CD8-positive, alpha-beta memory T cell (primary cell): ENCODE results near the gene GTF2IRD1. TPM values are rescaled to one million over a fixed set of nuclear protein-coding genes. Genes with fewer than 3 reads are reported as not detected.
A peak's percentile ranks its signal among the peaks of the same experiment; 100 is the strongest.

Experiments
- CTCF ChIA-PET: fragments of 350-600 bp; sonication (Branson Sonifier 250); formaldehyde crosslinking; loops from one replicate; lab custom pipeline; 2021; ENCODE audit warnings: antibody characterized with exemption; lab: Charles Lee
- POLR2A ChIA-PET: fragments of 350-600 bp; sonication (Branson Sonifier 250); formaldehyde crosslinking; loops from one replicate; lab custom pipeline; 2021; ENCODE audit warnings: antibody characterized with exemption; lab: Charles Lee
- DNase-seq, 5 donors: peaks; one replicate each; pipeline versions ENCODE4 v3.0.0 to v3.0.0-alpha.2; 2020 to 2022; ENCODE audit warnings: mixed read lengths in 1 of 5
- H3K27ac ChIP-seq: one replicate; pipeline ENCODE4 v1.7.0; 2013; ENCODE audit warnings: low read depth, mild to moderate bottlenecking, low read length, moderate library complexity
- H3K27me3 ChIP-seq: 2 replicates; pipeline ENCODE4 v1.7.0; 2013; ENCODE audit warnings: low read length, mild to moderate bottlenecking; ENCODE audit not compliant: insufficient read depth, poor library complexity, severe bottlenecking
- H3K36me3 ChIP-seq: 2 replicates; pipeline ENCODE4 v1.7.0; 2013; ENCODE audit warnings: mild to moderate bottlenecking, low read length, moderate library complexity; ENCODE audit not compliant: insufficient read depth
- H3K4me1 ChIP-seq: 2 replicates; pipeline ENCODE4 v1.7.0; 2013; ENCODE audit warnings: mild to moderate bottlenecking, low read length, moderate library complexity; ENCODE audit not compliant: insufficient read depth
- H3K4me3 ChIP-seq: 2 replicates; pipeline ENCODE4 v1.7.0; 2013; ENCODE audit warnings: mild to moderate bottlenecking, low read length
- H3K9me3 ChIP-seq: 2 replicates; pipeline ENCODE4 v1.7.0; 2013; ENCODE audit warnings: mild to moderate bottlenecking, low read length
- H3K27ac Mint-ChIP-seq, 8 donors: one replicate each; pipeline ENCODE4 v1.8.0; 2020 to 2021; ENCODE audit warnings: mixed read lengths in 8 of 8, mild to moderate bottlenecking in 6 of 8, inconsistent platforms in 3 of 8, moderate library complexity in 3 of 8
- H3K27me3 Mint-ChIP-seq, 2 donors: one replicate each; pipeline ENCODE4 v1.8.0; 2020 to 2021; ENCODE audit warnings: mixed read lengths in 2 of 2, mild to moderate bottlenecking in 1 of 2, moderate library complexity in 1 of 2
- H3K36me3 Mint-ChIP-seq, 3 donors: one replicate each; pipeline ENCODE4 v1.8.0; 2020 to 2021; ENCODE audit warnings: mixed read lengths in 3 of 3, inconsistent platforms in 1 of 3, mild to moderate bottlenecking in 1 of 3
- H3K4me1 Mint-ChIP-seq, 3 donors: one replicate each; pipeline ENCODE4 v1.8.0; 2020 to 2021; ENCODE audit warnings: mixed read lengths in 3 of 3, inconsistent platforms in 1 of 3, mild to moderate bottlenecking in 1 of 3
- H3K4me3 Mint-ChIP-seq, 7 donors: one replicate each; pipeline ENCODE4 v1.8.0; 2020 to 2021; ENCODE audit warnings: mixed read lengths in 7 of 7, mild to moderate bottlenecking in 6 of 7, moderate library complexity in 4 of 7, inconsistent platforms in 2 of 7
- H3K9me3 Mint-ChIP-seq, 5 donors: one replicate each; pipeline ENCODE4 v1.8.0; 2020 to 2022; ENCODE audit warnings: mixed read lengths in 5 of 5, mild to moderate bottlenecking in 3 of 5, moderate library complexity in 2 of 5, inconsistent platforms in 1 of 5
- polyA plus RNA-seq: library from polyadenylated mRNA; unstranded; fragments of 300-500 nt; fragmentation: Illumina TruSeq; gene quantifications from one replicate; pipeline ENCODE4 v1.2.3, GENCODE V29; 2021
- total RNA-seq, 2 experiments: library from RNA; stranded (reverse); gene quantifications; one replicate each; pipeline ENCODE4 v1.2.3, GENCODE V29; 2021

The GTF2IRD1 gene
- total and polyA plus RNA-seq, 3 experiments from 2014 or later, result 0.42 to 0.88 TPM; not detected in 1

DNA sequence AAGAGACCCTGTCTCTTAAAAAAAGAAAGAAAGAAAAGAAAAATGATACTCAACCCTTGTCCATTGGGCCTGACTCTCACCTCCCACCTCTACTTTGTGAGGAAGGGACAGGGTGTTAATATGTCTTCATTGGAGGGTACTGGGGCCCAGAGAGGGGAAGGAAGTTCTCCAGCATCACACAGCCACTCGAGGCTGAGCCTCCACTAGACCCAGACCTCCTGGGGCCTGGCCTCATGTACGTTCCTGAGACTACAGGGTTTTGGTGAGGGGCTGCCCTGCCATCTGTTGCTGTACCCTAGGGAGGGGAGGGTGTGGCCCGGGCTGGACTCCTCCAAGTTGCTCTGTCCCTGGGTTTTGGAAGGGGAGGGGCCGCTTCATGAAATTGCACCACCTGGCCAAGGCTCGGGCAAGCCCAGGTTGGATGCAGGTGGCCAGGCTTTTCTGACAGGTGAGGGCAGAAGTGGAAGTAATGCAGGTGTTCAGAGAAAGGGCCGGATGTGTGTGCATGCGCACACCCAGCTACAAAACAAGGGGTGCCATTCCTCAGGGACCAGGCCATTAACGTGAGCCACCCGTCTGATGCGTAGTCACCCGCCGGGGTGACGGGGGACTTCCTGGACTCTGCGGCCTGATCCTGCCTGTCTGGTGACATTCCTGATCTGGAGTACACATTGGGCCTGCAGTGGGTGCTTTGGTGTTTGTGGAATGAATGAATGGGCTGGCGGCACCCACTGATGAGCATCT is 21.7 kb downstream of the GTF2IRD1 start:
- CTCF ChIA-PET, result no interaction called here
- Histone ChIP-seq H3K27me3 (no peaks in the 10 kb centered on the region), H3K9me3 (no peaks in the 10 kb centered on the region), H3K4me1 (no peaks in the 10 kb centered on the region), H3K36me3 (no peaks in the 10 kb centered on the region), H3K27ac (no peak overlapping the region), H3K4me3 (no peak overlapping the region)
- Mint-ChIP-seq H3K36me3 (no peaks in the 10 kb centered on the region), H3K4me3 (no peak overlapping the region), H3K27me3 (peaks cover 5 to 9% of the 10 kb centered on the region in 2 donors), H3K4me1 (no peaks in the 10 kb centered on the region), H3K27ac (no peak overlapping the region), H3K9me3 (no peaks in the 10 kb centered on the region)
- POLR2A ChIA-PET, result no interaction called here
- DNase-seq, result no peak

DNA sequence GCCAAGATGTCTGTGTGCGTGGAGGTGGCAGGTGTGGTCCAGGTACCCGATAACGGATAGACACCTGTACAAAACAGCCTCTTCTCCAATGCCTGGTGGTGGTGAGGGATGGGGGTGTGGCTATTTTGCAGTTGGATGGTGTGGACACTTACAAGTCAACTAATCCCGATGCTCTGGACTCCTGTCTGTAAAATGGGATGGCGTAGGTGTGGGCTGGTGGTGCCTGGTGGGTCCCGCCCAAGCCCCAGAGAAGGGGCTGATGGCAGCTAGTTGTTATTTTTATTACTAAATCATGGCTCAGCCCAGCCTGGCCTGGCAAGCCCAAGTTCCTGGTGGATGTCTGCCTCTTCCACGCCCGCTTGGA is 22.3 kb downstream of the GTF2IRD1 start:
- Histone ChIP-seq H3K36me3 (no peaks in the 10 kb centered on the region), H3K27me3 (no peaks in the 10 kb centered on the region), H3K27ac (no peak overlapping the region), H3K4me1 (no peaks in the 10 kb centered on the region), H3K4me3 (no peak overlapping the region), H3K9me3 (no peaks in the 10 kb centered on the region)
- Mint-ChIP-seq H3K9me3 (no peaks in the 10 kb centered on the region), H3K4me1 (no peaks in the 10 kb centered on the region), H3K36me3 (no peaks in the 10 kb centered on the region), H3K27me3 (peaks cover 5 to 9% of the 10 kb centered on the region in 2 donors), H3K27ac (no peak overlapping the region), H3K4me3 (no peak overlapping the region)
- POLR2A ChIA-PET, result no interaction called here
- no peak for DNase-seq
- CTCF ChIA-PET, result no interaction called here

GRCh38 chr7:74476626-74477025 is 22.9 kb downstream of the GTF2IRD1 start:
- Histone ChIP-seq H3K4me3 (no peak overlapping the region), H3K9me3 (no peaks in the 10 kb centered on the region), H3K27me3 (no peaks in the 10 kb centered on the region), H3K4me1 (no peaks in the 10 kb centered on the region), H3K36me3 (no peaks in the 10 kb centered on the region), H3K27ac (no peak overlapping the region)
- ChIA-PET POLR2A (no interaction called here), CTCF (no interaction called here)
- Mint-ChIP-seq H3K4me3 (no peak overlapping the region), H3K9me3 (no peaks in the 10 kb centered on the region), H3K27ac (peak overlapping the region in 1 of 8 donors; percentile 43), H3K4me1 (no peaks in the 10 kb centered on the region), H3K27me3 (peaks cover 6 to 9% of the 10 kb centered on the region in 2 donors), H3K36me3 (no peaks in the 10 kb centered on the region)
- no peak for DNase-seq

DNA sequence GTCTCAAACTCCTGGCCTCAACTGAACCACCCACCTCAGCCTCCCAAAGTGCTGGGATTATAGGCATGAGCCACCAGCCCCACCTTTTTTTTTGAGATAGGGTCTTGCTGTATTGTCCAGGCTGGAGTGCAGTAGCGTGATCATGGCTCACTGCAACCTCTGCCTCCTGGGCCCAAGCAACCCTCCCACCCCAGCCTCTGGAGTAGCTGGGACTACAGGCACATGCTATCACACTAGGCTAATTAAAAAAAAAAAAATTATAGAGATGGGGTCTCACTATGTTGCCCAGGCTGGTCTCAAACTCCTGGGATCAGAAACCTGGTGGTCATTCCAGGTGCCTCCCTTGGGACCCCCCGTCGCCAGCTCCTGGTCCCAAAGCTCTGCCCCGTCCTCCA is 25.0 kb downstream of the GTF2IRD1 start:
- no peak for DNase-seq
- CTCF ChIA-PET, result no interaction called here
- no peak overlapping the region for H3K27ac Mint-ChIP-seq
- POLR2A ChIA-PET, result no interaction called here
- no peaks in the 10 kb centered on the region for H3K4me1 Mint-ChIP-seq
- peaks cover 10 to 17% of the 10 kb centered on the region in 2 donors for H3K27me3 Mint-ChIP-seq
- Histone ChIP-seq H3K4me1 (no peaks in the 10 kb centered on the region), H3K4me3 (no peak overlapping the region), H3K36me3 (no peaks in the 10 kb centered on the region), H3K9me3 (no peaks in the 10 kb centered on the region), H3K27ac (no peak overlapping the region), H3K27me3 (no peaks in the 10 kb centered on the region)
- no peaks in the 10 kb centered on the region for H3K9me3 Mint-ChIP-seq
- no peaks in the 10 kb centered on the region for H3K36me3 Mint-ChIP-seq
- H3K4me3 Mint-ChIP-seq, result no peak overlapping the region

DNA sequence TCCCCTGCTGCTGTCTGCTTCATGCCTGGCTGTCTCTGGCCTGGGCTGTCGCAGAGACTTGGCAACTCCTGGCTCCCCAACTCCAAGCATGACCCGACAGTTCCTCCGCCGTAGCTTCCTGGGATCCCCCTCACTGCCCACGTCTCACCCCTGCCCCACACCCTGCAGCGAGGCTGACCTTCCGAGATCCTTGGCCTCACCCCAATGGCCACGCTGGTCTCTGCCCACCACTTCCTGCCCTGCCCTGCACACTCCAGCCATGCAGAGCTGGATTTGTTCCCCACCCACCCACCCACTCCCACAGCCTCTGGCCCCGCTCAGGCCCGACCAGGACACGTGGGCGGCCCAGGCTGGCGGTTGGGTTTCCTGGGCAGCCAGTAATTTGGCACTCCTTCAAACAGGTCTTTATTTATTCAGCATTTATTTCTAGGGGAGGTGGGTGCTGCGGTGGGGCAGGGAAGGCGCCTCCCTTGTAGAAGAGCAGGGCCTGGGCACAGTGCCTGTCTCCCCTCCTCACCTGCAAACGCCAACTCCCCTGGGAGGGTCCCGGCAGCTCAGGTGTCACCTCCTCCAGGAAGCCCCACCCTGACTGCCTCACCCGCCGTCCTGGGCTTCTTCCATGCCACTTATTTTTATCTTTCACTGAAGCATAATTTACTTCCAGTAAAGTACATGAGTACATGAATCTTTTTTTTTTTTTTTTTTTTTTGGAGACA is 25.5 kb downstream of the GTF2IRD1 start:
- Histone ChIP-seq H3K27me3 (no peaks in the 10 kb centered on the region), H3K4me3 (no peak overlapping the region), H3K27ac (no peak overlapping the region), H3K9me3 (no peaks in the 10 kb centered on the region), H3K36me3 (no peaks in the 10 kb centered on the region), H3K4me1 (no peaks in the 10 kb centered on the region)
- no peaks in the 10 kb centered on the region for H3K36me3 Mint-ChIP-seq
- ChIA-PET POLR2A (no interaction called here), CTCF (no interaction called here)
- no peaks in the 10 kb centered on the region for H3K4me1 Mint-ChIP-seq
- DNase-seq, result no peak
- H3K27ac Mint-ChIP-seq, result no peak overlapping the region
- H3K9me3 Mint-ChIP-seq, result no peaks in the 10 kb centered on the region
- peaks cover 10 to 17% of the 10 kb centered on the region in 2 donors for H3K27me3 Mint-ChIP-seq
- H3K4me3 Mint-ChIP-seq, result no peak overlapping the region

DNA sequence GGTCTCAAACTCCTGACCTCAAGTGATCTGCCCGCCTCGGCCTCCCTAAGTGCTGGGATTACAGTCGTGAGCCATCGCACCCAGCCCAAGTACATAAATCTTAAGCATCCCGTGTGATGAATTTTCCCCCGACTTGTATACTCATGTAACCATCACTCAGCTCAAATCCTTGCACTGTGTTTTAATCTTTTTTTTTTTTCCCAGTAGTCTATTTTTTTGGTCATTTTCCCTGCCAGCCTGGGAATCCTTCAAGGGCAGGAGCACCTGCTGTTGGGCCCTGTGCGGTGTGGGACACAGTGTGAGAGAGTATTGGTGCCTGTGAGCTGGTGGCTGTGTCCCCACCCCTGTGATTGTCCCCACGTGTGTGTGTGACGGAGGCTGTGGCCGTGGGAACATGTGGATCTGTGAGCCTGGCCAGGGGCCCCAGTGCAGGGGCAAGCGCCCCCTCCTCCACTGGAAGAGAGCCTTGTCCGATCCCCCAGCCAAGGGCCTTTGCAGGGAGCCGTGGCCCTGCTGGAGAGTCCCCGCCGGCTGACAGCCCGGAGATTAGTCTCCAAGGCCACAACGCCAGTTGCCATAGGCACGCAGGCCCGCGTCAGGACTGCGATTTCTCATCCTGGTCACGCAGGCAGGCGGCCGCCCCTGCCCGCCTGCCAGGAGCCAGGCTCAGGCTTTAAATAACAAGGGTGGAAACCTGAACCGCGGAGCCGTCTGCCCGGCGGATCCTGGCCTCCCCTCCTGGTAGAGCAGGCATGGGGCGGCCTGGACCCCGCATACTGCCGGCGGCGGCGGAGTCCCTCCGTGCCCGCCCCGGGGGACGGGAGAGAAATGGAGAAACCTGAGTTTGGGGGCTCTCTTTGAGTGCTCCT is 26.5 kb downstream of the GTF2IRD1 start:
- H3K27ac Mint-ChIP-seq, result peak overlapping the region in 1 of 8 donors; percentile 42
- no peak for DNase-seq
- H3K4me3 Mint-ChIP-seq, result no peak overlapping the region
- H3K4me1 Mint-ChIP-seq, result no peaks in the 10 kb centered on the region
- ChIA-PET POLR2A (no interaction called here), CTCF (no interaction called here)
- H3K36me3 Mint-ChIP-seq, result no peaks in the 10 kb centered on the region
- no peaks in the 10 kb centered on the region for H3K9me3 Mint-ChIP-seq
- H3K27me3 ChIP-seq, result no peaks in the 10 kb centered on the region
- H3K4me1 ChIP-seq, result no peaks in the 10 kb centered on the region
- H3K27me3 Mint-ChIP-seq, result peaks cover 10 to 17% of the 10 kb centered on the region in 2 donors
- no peak overlapping the region for H3K27ac ChIP-seq
- no peak overlapping the region for H3K4me3 ChIP-seq
- H3K36me3 ChIP-seq, result no peaks in the 10 kb centered on the region
- no peaks in the 10 kb centered on the region for H3K9me3 ChIP-seq

DNA sequence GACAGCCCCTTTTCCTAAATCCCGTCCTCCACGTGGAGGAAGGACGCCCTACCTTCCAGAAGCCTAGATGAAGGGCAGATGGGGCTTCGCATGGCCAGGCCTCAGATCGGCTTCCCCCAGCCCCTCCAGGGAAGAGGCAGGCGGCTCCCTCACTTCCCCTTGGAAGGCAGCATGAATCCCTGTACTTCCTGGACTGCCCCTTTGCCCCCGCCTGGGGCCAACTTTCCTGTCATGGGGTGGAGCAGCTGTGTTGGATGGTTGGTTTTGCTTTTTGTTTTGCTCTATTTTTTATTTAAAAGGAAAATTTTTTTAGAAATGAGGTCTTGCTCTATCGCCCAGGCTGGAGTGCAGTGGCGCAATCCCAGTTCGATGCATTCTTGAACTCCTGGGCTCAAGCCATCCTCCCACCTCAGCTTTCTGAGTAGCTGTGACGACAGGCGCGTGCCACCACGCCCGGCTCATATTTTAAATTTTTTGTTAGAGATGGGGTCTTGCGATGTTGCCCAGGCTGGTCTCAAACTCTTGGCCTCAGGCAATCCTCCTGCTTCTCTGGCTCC is 27.2 kb downstream of the GTF2IRD1 start:
- ChIA-PET CTCF (no interaction called here), POLR2A (no interaction called here)
- no peak overlapping the region for H3K4me3 ChIP-seq
- Mint-ChIP-seq H3K27me3 (peaks cover 10 to 17% of the 10 kb centered on the region in 2 donors), H3K9me3 (no peaks in the 10 kb centered on the region), H3K36me3 (no peaks in the 10 kb centered on the region), H3K4me1 (no peaks in the 10 kb centered on the region), H3K27ac (no peak overlapping the region), H3K4me3 (no peak overlapping the region)
- DNase-seq, result no peak
- H3K27ac ChIP-seq, result no peak overlapping the region
- no peaks in the 10 kb centered on the region for H3K4me1 ChIP-seq
- no peaks in the 10 kb centered on the region for H3K9me3 ChIP-seq
- no peaks in the 10 kb centered on the region for H3K36me3 ChIP-seq
- H3K27me3 ChIP-seq, result no peaks in the 10 kb centered on the region
